Astrocyte (in vitro differentiated cells and primary cell): Measurements from ENCODE around the gene TBPL2. TPM values are rescaled to one million over a fixed set of nuclear protein-coding genes. Genes with fewer than 3 reads are reported as not detected.
"Not testable (repeated sequence)": the region's sequence is repeated elsewhere in the genome, so short reads cannot be mapped to it uniquely, and the experiment has no call there.

Experiments used
- DNase-seq: peaks from one replicate; pipeline ENCODE4 v3.0.0-alpha.2; 2010; ENCODE audit warnings: low read depth
- FAIRE-seq: peaks from 2 replicates; lab custom pipeline; 2011; peaks lifted over from hg19 to GRCh38; lab: Jason Lieb, UNC
- H2AFZ ChIP-seq: 2 replicates; pipeline ENCODE4 v1.6.0; 2012; ENCODE audit warnings: low read depth, low read length, inconsistent platforms
- H3K27ac ChIP-seq: 2 replicates; pipeline ENCODE4 v1.5.1; 2011; ENCODE audit warnings: low read depth, low read length, inconsistent platforms
- H3K27me3 ChIP-seq: 2 replicates; pipeline ENCODE4 v1.6.0; 2011; ENCODE audit warnings: low read length, inconsistent platforms; ENCODE audit not compliant: insufficient read depth
- H3K36me3 ChIP-seq: 2 replicates; pipeline ENCODE4 v1.5.1; 2011; ENCODE audit warnings: low read length, inconsistent platforms; ENCODE audit not compliant: insufficient read depth
- H3K4me1 ChIP-seq: 2 replicates; pipeline ENCODE4 v1.5.1; 2011; ENCODE audit warnings: low read length, inconsistent platforms; ENCODE audit not compliant: insufficient read depth
- H3K4me2 ChIP-seq: 2 replicates; pipeline ENCODE4 v1.6.0; 2012; ENCODE audit warnings: low read length, inconsistent platforms
- H3K4me3 ChIP-seq: 2 replicates; pipeline ENCODE4 v1.5.1; 2011; ENCODE audit warnings: low read depth, mild to moderate bottlenecking, low read length, inconsistent platforms; ENCODE audit not compliant: insufficient read depth
- H3K79me2 ChIP-seq: 2 replicates; pipeline ENCODE4 v1.6.0; 2012; ENCODE audit warnings: mild to moderate bottlenecking, low read length, inconsistent platforms; ENCODE audit not compliant: insufficient read depth
- H3K9ac ChIP-seq: 2 replicates; pipeline ENCODE4 v1.6.0; 2012; ENCODE audit warnings: mild to moderate bottlenecking, low read length, inconsistent platforms
- H3K9me3 ChIP-seq: 2 replicates; pipeline ENCODE4 v1.5.1; 2012; ENCODE audit warnings: low read depth, mild to moderate bottlenecking, low read length, inconsistent platforms; ENCODE audit not compliant: insufficient read depth
- H4K20me1 ChIP-seq: 2 replicates; pipeline ENCODE4 v1.6.0; 2012; ENCODE audit warnings: low read length, inconsistent platforms; ENCODE audit not compliant: insufficient read depth
- H3K27ac Mint-ChIP-seq: one replicate; pipeline ENCODE4 v1.8.0; 2021; ENCODE audit warnings: mild to moderate bottlenecking, mixed read lengths; ENCODE audit not compliant: unreplicated experiment
- H3K27me3 Mint-ChIP-seq: one replicate; pipeline ENCODE4 v1.8.0; 2021; ENCODE audit warnings: low read depth, mixed read lengths; ENCODE audit not compliant: unreplicated experiment
- H3K36me3 Mint-ChIP-seq: one replicate; pipeline ENCODE4 v1.8.0; 2021; ENCODE audit warnings: low read depth, mixed read lengths; ENCODE audit not compliant: unreplicated experiment
- H3K4me1 Mint-ChIP-seq: one replicate; pipeline ENCODE4 v1.8.0; 2021; ENCODE audit warnings: low read depth, mixed read lengths; ENCODE audit not compliant: unreplicated experiment
- H3K4me3 Mint-ChIP-seq: one replicate; pipeline ENCODE4 v1.8.0; 2021; ENCODE audit warnings: mild to moderate bottlenecking, moderate library complexity, mixed read lengths; ENCODE audit not compliant: unreplicated experiment
- H3K9me3 Mint-ChIP-seq: one replicate; pipeline ENCODE4 v1.8.0; 2021; ENCODE audit warnings: mild to moderate bottlenecking, mixed read lengths; ENCODE audit not compliant: unreplicated experiment
- CTCF ChIP-seq: IDR thresholded peaks from 2 replicates; pipeline ENCODE4 v1.5.1; 2011; ENCODE audit warnings: low read depth, mild to moderate bottlenecking, inconsistent platforms, low read length, moderate library complexity; ENCODE audit not compliant: insufficient read depth
- EZH2 ChIP-seq: IDR thresholded peaks from 2 replicates; pipeline ENCODE4 v1.6.1; 2012; ENCODE audit warnings: mild to moderate bottlenecking, low read length, inconsistent platforms; ENCODE audit not compliant: insufficient read depth
- total RNA-seq: library from RNA; stranded (reverse); gene quantifications from 2 replicates; pipeline ENCODE4 v1.2.1, GENCODE V29; 2021

TBPL2 gene
- total RNA-seq, 1 donor from 2014 or later = not detected

- FAIRE-seq (peak; percentile 45), DNase-seq (peak; percentile 65)
- H3K4me1 Mint-ChIP-seq = peaks cover 12% of the 10 kb centered on the region
- no peak overlapping the region for H3K27ac ChIP-seq
- H3K4me3 ChIP-seq = no peak overlapping the region
- H3K9me3 Mint-ChIP-seq = peaks cover 4% of the 10 kb centered on the region
- peak overlapping the region; percentile 21 for H3K4me2 ChIP-seq
- no peaks in the 10 kb centered on the region for H3K36me3 ChIP-seq
- no peaks in the 10 kb centered on the region for H3K9me3 ChIP-seq
- no peaks in the 10 kb centered on the region for H3K79me2 ChIP-seq
- peaks cover 2% of the 10 kb centered on the region for H3K36me3 Mint-ChIP-seq
- TF ChIP-seq CTCF = no peak
- no peak for TF ChIP-seq EZH2
- H3K4me1 ChIP-seq = peaks cover 17% of the 10 kb centered on the region
- no peaks in the 10 kb centered on the region for H3K27me3 ChIP-seq
- H3K4me3 Mint-ChIP-seq = no peak overlapping the region
- no peaks in the 10 kb centered on the region for H4K20me1 ChIP-seq
- H3K9ac ChIP-seq = no peak overlapping the region
- H3K27me3 Mint-ChIP-seq = peaks cover 3% of the 10 kb centered on the region
- H3K27ac Mint-ChIP-seq = peak overlapping the region; percentile 60
- H2AFZ ChIP-seq = no peak overlapping the region
These were observed 18.5 kb upstream of the TBPL2 start for GRCh38 chr14:55458800-55459515.

- H3K79me2 ChIP-seq = no peaks in the 10 kb centered on the region
- no peak overlapping the region for H3K9ac ChIP-seq
- no peaks in the 10 kb centered on the region for H3K27me3 ChIP-seq
- TF ChIP-seq CTCF (no peak), EZH2 (no peak)
- peaks cover 2% of the 10 kb centered on the region for H3K36me3 Mint-ChIP-seq
- H3K4me1 Mint-ChIP-seq = peaks cover 14% of the 10 kb centered on the region
- no peak overlapping the region for H3K27ac ChIP-seq
- FAIRE-seq (no peak), DNase-seq (no peak)
- H3K9me3 Mint-ChIP-seq = peaks cover 4% of the 10 kb centered on the region
- peaks cover 3% of the 10 kb centered on the region for H3K27me3 Mint-ChIP-seq
- no peak overlapping the region for H3K4me3 Mint-ChIP-seq
- no peak overlapping the region for H3K4me3 ChIP-seq
- H3K9me3 ChIP-seq = no peaks in the 10 kb centered on the region
- peaks cover 20% of the 10 kb centered on the region for H3K4me1 ChIP-seq
- no peak overlapping the region for H2AFZ ChIP-seq
- H3K27ac Mint-ChIP-seq = no peak overlapping the region
- no peaks in the 10 kb centered on the region for H4K20me1 ChIP-seq
- H3K4me2 ChIP-seq = no peak overlapping the region
- H3K36me3 ChIP-seq = no peaks in the 10 kb centered on the region
These were observed 17.1 kb upstream of the TBPL2 start for GRCh38 chr14:55457496-55457895.

GRCh38 chr14:55456411-55456810, 16.0 kb upstream of the TBPL2 start:
- H3K27ac ChIP-seq, DNase-seq, H3K27me3 Mint-ChIP-seq, H3K4me3 Mint-ChIP-seq, H4K20me1 ChIP-seq, H2AFZ ChIP-seq, FAIRE-seq, H3K9me3 ChIP-seq, H3K36me3 ChIP-seq, H3K4me3 ChIP-seq, H3K27me3 ChIP-seq, H3K36me3 Mint-ChIP-seq, H3K9me3 Mint-ChIP-seq, H3K79me2 ChIP-seq, H3K27ac Mint-ChIP-seq, H3K4me2 ChIP-seq, H3K9ac ChIP-seq: not testable (repeated sequence)
- peaks cover 27% of the 10 kb centered on the region for H3K4me1 ChIP-seq
- H3K4me1 Mint-ChIP-seq = peaks cover 17% of the 10 kb centered on the region
